Heart left ventricle (tissue), 16 donors: Measurements from ENCODE around the gene SSPN. TPM values are rescaled to one million over a fixed set of nuclear protein-coding genes. Genes with fewer than 3 reads are reported as not detected.

Source experiments
- ATAC-seq, 4 donors: fragments of 200-7000 bp; cut with Tn5 transposase; one replicate each; pipeline ENCODE4 v1.9.1; 2020 to 2022; ENCODE audit warnings: moderate library complexity in 4 of 4, mild to moderate bottlenecking in 3 of 4, moderate number of reproducible peaks in 1 of 4
- DNase-seq, 5 donors: peaks; one replicate each; pipeline ENCODE4 v3.0.0-alpha.2; 2020
- H3K27ac ChIP-seq, 12 donors: fragments of 200-600 bp; sonication (generic) in 4 of 12; one replicate each; pipeline versions ENCODE4 v1.5.0 to v1.8.0; 2016 to 2022; ENCODE audit warnings: mild to moderate bottlenecking in 2 of 12
- H3K27me3 ChIP-seq, 9 donors: fragments of 200-600 bp; sonication (generic) in 2 of 9; one replicate each; pipeline versions ENCODE4 v1.5.1 to v1.8.0; 2016 to 2022; ENCODE audit warnings: mild to moderate bottlenecking in 3 of 9
- H3K36me3 ChIP-seq, 9 donors: fragments of 200-600 bp; sonication (generic) in 2 of 9; one replicate each; pipeline versions ENCODE4 v1.5.0 to v1.8.0; 2018 to 2022; ENCODE audit warnings: mild to moderate bottlenecking in 2 of 9
- H3K4me1 ChIP-seq, 12 donors: fragments of 200-600 bp; sonication (generic) in 4 of 12; one replicate each; pipeline versions ENCODE4 v1.5.0 to v1.8.0; 2016 to 2022; ENCODE audit warnings: mild to moderate bottlenecking in 3 of 12
- H3K4me3 ChIP-seq, 12 donors: fragments of 200-600 bp; sonication (generic) in 4 of 12; one replicate each; pipeline versions ENCODE4 v1.5.0 to v1.8.0; 2017 to 2022; ENCODE audit warnings: mild to moderate bottlenecking in 9 of 12, moderate library complexity in 4 of 12
- H3K9me3 ChIP-seq, 12 donors: fragments of 200-600 bp; sonication (generic) in 4 of 12; one replicate each; pipeline versions ENCODE4 v1.5.0 to v1.8.0; 2016 to 2022; ENCODE audit warnings: mild to moderate bottlenecking in 1 of 12
- CTCF ChIP-seq, 12 donors: fragments of 200-600 bp; sonication (generic) in 4 of 12; IDR thresholded peaks; one replicate each; pipeline versions ENCODE4 v1.5.0 to v1.8.0; 2018 to 2022; ENCODE audit warnings: antibody characterized with exemption in 12 of 12, mild to moderate bottlenecking in 5 of 12
- POLR2A ChIP-seq, 2 donors: fragments of 450-650 bp; IDR thresholded peaks; one replicate each; pipeline ENCODE4 v1.6.1; 2017; ENCODE audit warnings: antibody characterized with exemption in 2 of 2, mild to moderate bottlenecking in 2 of 2, moderate library complexity in 2 of 2
- WGBS, 4 donors: extraction: QIAGEN DNeasy Blood & Tissue Kit in 2 of 4; methylation state at CpG; one replicate each; pipeline versions ENCODE4 v1.1.5 to v1.1.7; 2013 to 2018; 5-methylcytosine and 5-hydroxymethylcytosine counted together
- intact Hi-C, 10 donors: fragments of 100-400 bp; cut with DNase I; formaldehyde crosslinking; loops; one replicate each; pipeline versions ENCODE4 v1.11.1 to v1.14.2; 2022
- polyA plus RNA-seq, 2 donors: library from polyadenylated mRNA; stranded (reverse); fragments of 200-250 nt; gene quantifications; one replicate each; pipeline ENCODE4 v1.2.3, GENCODE V29; 2013
- total RNA-seq, 9 donors: library from RNA; depleted of rRNA in 2 of 9; stranded (reverse); fragments of >200 nt in 2 of 9; fragmentation: NEBNext Ultra II Directional in 3 of 9; extraction: Animal tissue kit (Norgen Biotek cat#: 25700) in 3 of 9; gene quantifications; one replicate each; pipeline versions ENCODE4 v1.1.0 to v1.2.4, GENCODE V29; 2016 to 2023
- donor health status: ischemic (EF 13 %, LVEDD 7.1; RV severe dilation, severe dysfunction).
- donor health status: healthy with polysubstance abuse.
- donor health status: DM: no; HTN: yes; CAD: no.
- donor health status: DM: no; HTN: no; CAD: no.
- donor health status: ischemic (EF 25% LVEDD 6.9; RV normal size, moderate dysfunction).
- donor health status: ischemic (EF 25% LVEDD 5.7; RV mildly dilated, moderate dysfunction).
- donor health status: healthy.
- donor health status: DM: yes; HTN: yes; CAD: no.
- donor health status: ischemic (EF 35%, LVEDD 5.7; RV mildly dilated, moderate dysfunction).
- donor health status: nonischemic (EF 11% LVEDD 7.7; RV severe dilation, severe dysfunction).
- donor health status: DM: yes; HTN: yes; CAD: no.
- donor health status: PGD.
- donor health status: ischemic (EF 29% LVEDD 5.4; RV normal size, mild dysfunction).
- donor health status: nonischemic (EF 23%, LVEDD 6.1; RV moderate dilation, normal function).

SSPN gene
- total and polyA plus RNA-seq, 11 donors: 7.5 to 109 (median 56.1) TPM

GRCh38 chr12:26241080-26241479, 45.7 kb downstream of the SSPN start:
- Histone ChIP-seq H3K4me3 (no peak overlapping the region), H3K36me3 (no peaks in the 10 kb centered on the region), H3K4me1 (peaks cover 0 to 30% (median 7%) of the 10 kb centered on the region in 12 donors), H3K9me3 (no peaks in the 10 kb centered on the region), H3K27ac (no peak overlapping the region), H3K27me3 (no peaks in the 10 kb centered on the region)
- ATAC-seq: no peak
- no peak for DNase-seq
- 66 to 82% (median 73%) methylated on average over 2 of the region's 2 CpGs for WGBS, 4 donors
- TF ChIP-seq CTCF (IDR thresholded peaks at IDR 0.05) (no peak), POLR2A (IDR thresholded peaks at IDR 0.05) (no peak)
- intact Hi-C loops: no loop called here

- no peak overlapping the region for H3K4me3 ChIP-seq
- peaks cover 0 to 30% (median 7%) of the 10 kb centered on the region in 12 donors for H3K4me1 ChIP-seq
- intact Hi-C loops: no loop called here
- H3K27me3 ChIP-seq: no peaks in the 10 kb centered on the region
- DNase-seq (no peak), ATAC-seq (no peak)
- H3K36me3 ChIP-seq: no peaks in the 10 kb centered on the region
- H3K27ac ChIP-seq: no peak overlapping the region
- no peaks in the 10 kb centered on the region for H3K9me3 ChIP-seq
- no peak for TF ChIP-seq POLR2A (IDR thresholded peaks at IDR 0.05)
- no peak for TF ChIP-seq CTCF (IDR thresholded peaks at IDR 0.05)
These were observed 47.3 kb downstream of the SSPN start for GRCh38 chr12:26242683-26243082.

- TF ChIP-seq CTCF (IDR thresholded peaks at IDR 0.05) (no peak), POLR2A (IDR thresholded peaks at IDR 0.05) (no peak)
- intact Hi-C loops: no loop called here
- WGBS, 4 donors: 81 to 89% (median 88%) methylated on average over 9 of the region's 9 CpGs
These were observed 49.1 kb downstream of the SSPN start for GRCh38 chr12:26244503-26244902.

DNA sequence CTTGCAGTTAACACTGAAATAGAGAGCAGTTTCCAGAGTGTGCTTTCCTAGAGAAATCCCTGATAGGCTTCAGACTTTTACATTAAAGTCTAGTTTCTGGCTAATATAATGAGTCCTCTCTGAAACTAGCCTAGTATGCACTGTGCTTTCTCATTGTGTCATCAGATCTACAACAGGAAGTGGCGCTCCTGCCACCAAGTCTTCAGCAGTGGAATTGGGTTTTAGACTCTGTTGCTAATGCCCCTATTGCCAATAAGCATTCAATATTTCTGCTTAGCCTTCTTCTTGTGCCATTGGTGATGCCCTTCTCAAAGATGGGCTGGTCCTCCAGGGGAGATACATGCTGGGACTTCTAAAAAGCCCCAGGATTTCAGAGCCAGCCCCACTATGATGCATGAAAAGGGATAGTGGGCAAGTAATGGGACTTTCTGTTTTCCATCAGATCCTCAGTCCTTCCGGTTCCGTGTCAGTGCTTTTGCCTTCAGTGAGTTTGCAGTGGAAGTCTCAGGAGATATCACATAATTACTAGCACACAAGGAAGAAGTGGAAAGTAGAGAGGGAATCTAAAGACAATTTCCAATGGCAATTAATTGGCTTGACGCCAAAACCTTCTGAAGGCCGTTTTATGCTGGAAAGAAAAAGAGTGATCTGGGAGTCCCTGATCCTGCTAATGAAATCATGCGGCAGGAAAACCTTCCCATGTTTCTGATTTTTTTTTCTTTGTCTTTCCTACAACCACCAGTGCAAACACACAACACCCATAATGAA, 50.0 kb downstream of the SSPN start:
- Histone ChIP-seq H3K27me3 (no peaks in the 10 kb centered on the region), H3K36me3 (no peaks in the 10 kb centered on the region), H3K27ac (no peak overlapping the region), H3K4me3 (no peak overlapping the region), H3K4me1 (peaks cover 0 to 9% (median under 1%) of the 10 kb centered on the region in 12 donors), H3K9me3 (peaks cover 0 to 10% (median 5%) of the 10 kb centered on the region in 12 donors)
- TF ChIP-seq POLR2A (IDR thresholded peaks at IDR 0.05): no peak
- TF ChIP-seq CTCF (IDR thresholded peaks at IDR 0.05): no peak
- no peak for DNase-seq
- 51 to 62% (median 57%) methylated on average over 6 of the region's 6 CpGs for WGBS, 4 donors
- ATAC-seq: no peak
- intact Hi-C loops: no loop called here

More at GRCh38 chr12:26244503-26244902, 49.1 kb downstream of the SSPN start:
- H3K36me3 ChIP-seq: no peaks in the 10 kb centered on the region
- H3K9me3 ChIP-seq: peaks cover 0 to 5% (median 1%) of the 10 kb centered on the region in 12 donors
- no peaks in the 10 kb centered on the region for H3K27me3 ChIP-seq
- no peak for ATAC-seq
- peaks cover 0 to 18% (median 7%) of the 10 kb centered on the region in 12 donors for H3K4me1 ChIP-seq
- no peak overlapping the region for H3K27ac ChIP-seq
- peak in 1 of 5 donors; percentile 61 for DNase-seq
- H3K4me3 ChIP-seq: no peak overlapping the region
